ENCODE measurements around the gene DHRS2. TPM values are rescaled to one million over a fixed set of nuclear protein-coding genes. Genes with fewer than 3 reads are reported as not detected.

The DHRS2 gene
- total and polyA plus RNA-seq, 2 of the 4 experiments (the other 2 are of a cell fraction) = 0.12 to 0.18 TPM

- no peaks in the 10 kb centered on the region for H3K79me1 ChIP-seq (ENCODE audit: low read depth in 1 of 2, low read length in 2 of 2)
- no peak overlapping the region for H4K8ac ChIP-seq (ENCODE audit: low read depth in 2 of 2, low read length in 2 of 2)
- ChIA-PET POLR2A (ENCODE audit: unreplicated experiment) (no interaction called here), CTCF (interaction anchor here (1.7 kb wide), 1 partner anchor 12 kb away, joined by 6 read pairs; no protein-coding TSS in a partner anchor)
- H3K14ac ChIP-seq (replicated peaks; ENCODE audit: low read depth, low read length) = no peak overlapping the region
- no peaks in the 10 kb centered on the region; the same call in 1 of the 2 replicates for H3K27me3 ChIP-seq (ENCODE audit: control insufficient read depth, insufficient read depth, low read length)
- H2AFZ ChIP-seq (replicated peaks; ENCODE audit: low read length, poor library complexity) = no peak overlapping the region
- no peak overlapping the region for H3K18ac ChIP-seq (ENCODE audit: low read depth, low read length)
- no peak overlapping the region for H2BK120ac ChIP-seq (ENCODE audit: low read depth, low read length)
- ATAC-seq (ENCODE audit: low read depth) (no peak), DNase-seq (no peak)
- no peak overlapping the region for H2AK5ac ChIP-seq (ENCODE audit: low read depth, low read length)
- no peaks in the 10 kb centered on the region for H4K20me1 ChIP-seq (ENCODE audit: insufficient read depth, low read length)
- no peak overlapping the region for H3K4me3 ChIP-seq (ENCODE audit: insufficient read depth, low read depth, low read length)
- no peak overlapping the region for H3K4me2 ChIP-seq (ENCODE audit: low read depth, low read length)
- no peaks in the 10 kb centered on the region for H3K4me1 ChIP-seq (ENCODE audit: control insufficient read depth, insufficient read depth, low read length)
- in situ Hi-C loops (cut with MboI; ENCODE audit: low sequenced_read_pairs) (no loop called here), dilution Hi-C loops (cut with HindIII; ENCODE audit: low sequenced_read_pairs, unreplicated experiment) (no loop called here), intact Hi-C loops (cut with micrococcal nuclease) (no loop called here)
- TF ChIP-seq MXI1 (IDR thresholded peaks at IDR 0.05; ENCODE audit: borderline replicate concordance, low read depth, low read length) (no peak), CEBPB (IDR thresholded peaks at IDR 0.05; ENCODE audit: low read depth, low read length) (no peak)
- no TSS peak for BruUV-seq (replicated peaks)
- no peaks in the 10 kb centered on the region for H3K9me3 ChIP-seq (ENCODE audit: control insufficient read depth, insufficient read depth, low read length)
- no peak overlapping the region for H3K9ac ChIP-seq (ENCODE audit: low read depth, low read length)
- H4K5ac ChIP-seq (ENCODE audit: low read depth, low read length) = no peak overlapping the region
- H4K91ac ChIP-seq (ENCODE audit: insufficient read depth, low read depth, low read length) = no peak overlapping the region
- no peak overlapping the region for H2BK15ac ChIP-seq (ENCODE audit: low read depth, low read length)
- no peaks in the 10 kb centered on the region for H3K36me3 ChIP-seq (ENCODE audit: control insufficient read depth, insufficient read depth, low read length)
- WGBS, 2 experiments (ENCODE audit: extremely low coverage in 2 of 2, insufficient read length in 1 of 2) = 80% methylated on average over 2 of the region's 5 CpGs; no CpG with 5 or more reads in 1 of the 2 experiments
- H3K9me1 ChIP-seq (ENCODE audit: insufficient read depth, low read length) = no peaks in the 10 kb centered on the region
- H3K4ac ChIP-seq (ENCODE audit: low read depth, low read length) = no peak overlapping the region
- no peak overlapping the region for H2BK5ac ChIP-seq (ENCODE audit: low read depth, low read length, poor library complexity, severe bottlenecking)
- H2AK9ac ChIP-seq (replicated peaks; ENCODE audit: low read depth, low read length, poor library complexity) = no peak overlapping the region
- H2BK20ac ChIP-seq (ENCODE audit: low read depth, low read length) = no peak overlapping the region
- H3K23ac ChIP-seq (ENCODE audit: low read depth, low read length) = no peak overlapping the region
- no peak overlapping the region for H3K27ac ChIP-seq (ENCODE audit: insufficient read depth, low read length)
- H3K56ac ChIP-seq (ENCODE audit: extremely low read depth, insufficient read depth, low read length) = no peak overlapping the region
These were observed 8.2 kb downstream of the DHRS2 start for GRCh38 chr14:23644195-23644918.
